Superior temporal gyrus (tissue), 1 donor: ENCODE data around the gene PTPA.
A peak's percentile ranks its signal among the peaks of the same experiment; 100 is the strongest.
"Not testable (repeated sequence)": the region's sequence is repeated elsewhere in the genome, so short reads cannot be mapped to it uniquely, and the experiment has no call there.

Experiments used
- DNase-seq: peaks from one replicate; pipeline ENCODE4 v3.0.0-alpha.2; 2016; ENCODE audit errors: extremely low spot score

The PTPA gene

GRCh38 chr9:129154866-129155477 is 43.8 kb downstream of the PTPA start:
- DNase-seq: no peak

GRCh38 chr9:129156163-129156562 is 44.9 kb downstream of the PTPA start:
- no peak for DNase-seq

- no peak for DNase-seq
These were observed 49.7 kb downstream of the PTPA start for GRCh38 chr9:129160712-129161533.

GRCh38 chr9:129161534-129161837 is 50.3 kb downstream of the PTPA start:
- DNase-seq: no peak

- DNase-seq: no peak
These were observed 51.4 kb downstream of the PTPA start for GRCh38 chr9:129162497-129163197.

GRCh38 chr9:129163198-129163670 is 52.0 kb downstream of the PTPA start:
- not testable (repeated sequence) for DNase-seq

GRCh38 chr9:129163753-129164152 is 52.5 kb downstream of the PTPA start:
- DNase-seq: no peak

- DNase-seq: peak; percentile 12
These were observed 53.2 kb downstream of the PTPA start for GRCh38 chr9:129164246-129164930.

- DNase-seq: no peak
These were observed 54.0 kb downstream of the PTPA start for GRCh38 chr9:129165198-129165597.

GRCh38 chr9:129166623-129167557 is 55.7 kb downstream of the PTPA start:
- DNase-seq: peak; percentile 8

- no peak for DNase-seq
These were observed 59.0 kb downstream of the PTPA start for GRCh38 chr9:129170229-129170628.

- peak; percentile 9 for DNase-seq
These were observed 61.0 kb downstream of the PTPA start for GRCh38 chr9:129171993-129172751.

GRCh38 chr9:129172816-129173215 is 61.6 kb downstream of the PTPA start:
- DNase-seq: peak; percentile 11

GRCh38 chr9:129173296-129174101 is 62.3 kb downstream of the PTPA start:
- DNase-seq: peak; percentile 13

- peak; percentile 90 for DNase-seq
These were observed 63.0 kb downstream of the PTPA start for GRCh38 chr9:129174102-129174723.

GRCh38 chr9:129174724-129175514 is 63.7 kb downstream of the PTPA start:
- peak; percentile 44 for DNase-seq

- no peak for DNase-seq
These were observed 64.3 kb downstream of the PTPA start for GRCh38 chr9:129175515-129175824.
